ENCODE measurements around the gene PSAP. TPM values are rescaled to one million over a fixed set of nuclear protein-coding genes. Genes with fewer than 3 reads are reported as not detected.

The PSAP gene
- total RNA-seq, 4 donors from 2014 or later: 425 to 693 (median 495) TPM

DNA sequence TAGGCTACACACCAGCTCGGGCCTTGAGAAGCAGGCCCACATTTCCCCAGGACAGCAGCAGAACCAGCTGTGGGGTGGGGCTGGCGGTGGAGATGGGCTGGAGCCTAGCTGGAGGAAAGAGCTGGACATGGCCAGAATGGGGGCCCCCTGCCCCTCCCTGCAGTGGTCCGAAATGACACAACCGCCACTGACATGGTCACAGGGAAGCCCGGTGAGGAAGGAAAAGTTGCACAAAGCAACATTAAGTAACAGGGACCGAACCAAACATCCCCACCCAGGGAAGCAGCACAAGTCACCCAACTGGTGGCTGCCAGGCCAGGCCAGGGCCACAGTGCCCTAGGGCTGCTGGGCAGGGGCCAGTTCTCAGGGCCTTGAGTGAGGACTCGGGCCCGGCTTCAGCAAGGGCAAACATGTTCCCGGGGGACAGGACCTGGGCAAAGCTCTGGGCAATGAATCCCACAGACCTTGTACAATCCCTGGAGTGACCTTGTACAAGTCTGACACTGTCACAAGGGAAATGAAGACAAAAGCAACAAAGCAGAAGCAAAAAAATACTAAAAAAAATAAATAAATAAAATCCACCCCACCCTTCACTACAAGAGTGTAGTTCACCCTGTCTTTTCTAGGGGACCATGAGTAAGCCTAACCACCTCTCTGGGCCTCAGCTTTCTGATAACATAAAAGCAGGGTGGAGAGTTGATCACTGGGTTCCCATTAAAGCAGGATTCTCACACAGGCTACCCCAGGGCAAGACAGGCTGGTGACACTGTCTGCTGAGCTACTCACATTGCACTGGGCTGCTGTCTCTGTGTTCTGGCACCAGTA, 33.0 kb downstream of the PSAP start:
- peak; percentile 75 to 92 for DNase-seq (ENCODE audit: low spot score in 2 of 2)

DNA sequence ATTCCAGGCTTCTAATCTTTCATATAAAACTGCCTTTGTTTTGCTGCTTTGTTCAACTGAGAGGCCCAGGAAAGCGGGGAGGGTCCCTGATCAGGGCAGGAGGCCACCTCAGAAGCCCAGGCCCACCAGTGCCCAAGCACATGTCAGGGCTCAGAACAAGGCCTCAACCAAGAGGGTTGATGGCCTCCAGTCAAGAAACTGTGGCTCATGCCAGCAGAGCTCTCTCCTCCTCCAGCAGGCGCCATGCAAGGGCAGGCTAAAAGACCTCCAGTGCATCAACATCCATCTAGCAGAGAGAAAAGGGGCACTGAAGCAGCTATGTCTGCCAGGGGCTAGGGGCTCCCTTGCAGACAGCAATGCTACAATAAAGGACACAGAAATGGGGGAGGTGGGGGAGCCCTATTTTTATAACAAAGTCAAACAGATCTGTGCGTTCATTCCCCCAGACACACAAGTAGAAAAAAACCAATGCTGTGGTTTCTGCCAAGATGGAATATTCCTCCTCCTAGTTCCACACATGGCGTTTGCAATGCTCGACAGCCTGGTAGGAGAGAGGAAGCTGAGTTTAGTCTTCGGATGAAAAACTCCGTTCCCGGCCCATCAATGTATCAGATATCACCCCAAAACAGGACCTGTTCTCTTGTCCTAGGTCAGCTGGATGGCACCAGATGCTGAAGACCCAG, 34.0 kb downstream of the PSAP start:
- no peak overlapping the region for H3K4me3 ChIP-seq (ENCODE audit: low read depth, poor library complexity, severe bottlenecking)
- intact Hi-C loops (cut with DNase I; ENCODE audit: low total_unique reads): no loop called here
- no peak for DNase-seq (ENCODE audit: low spot score in 2 of 2)
- no peak for TF ChIP-seq POLR2A (IDR thresholded peaks at IDR 0.05)
- TF ChIP-seq, protein P1, sequence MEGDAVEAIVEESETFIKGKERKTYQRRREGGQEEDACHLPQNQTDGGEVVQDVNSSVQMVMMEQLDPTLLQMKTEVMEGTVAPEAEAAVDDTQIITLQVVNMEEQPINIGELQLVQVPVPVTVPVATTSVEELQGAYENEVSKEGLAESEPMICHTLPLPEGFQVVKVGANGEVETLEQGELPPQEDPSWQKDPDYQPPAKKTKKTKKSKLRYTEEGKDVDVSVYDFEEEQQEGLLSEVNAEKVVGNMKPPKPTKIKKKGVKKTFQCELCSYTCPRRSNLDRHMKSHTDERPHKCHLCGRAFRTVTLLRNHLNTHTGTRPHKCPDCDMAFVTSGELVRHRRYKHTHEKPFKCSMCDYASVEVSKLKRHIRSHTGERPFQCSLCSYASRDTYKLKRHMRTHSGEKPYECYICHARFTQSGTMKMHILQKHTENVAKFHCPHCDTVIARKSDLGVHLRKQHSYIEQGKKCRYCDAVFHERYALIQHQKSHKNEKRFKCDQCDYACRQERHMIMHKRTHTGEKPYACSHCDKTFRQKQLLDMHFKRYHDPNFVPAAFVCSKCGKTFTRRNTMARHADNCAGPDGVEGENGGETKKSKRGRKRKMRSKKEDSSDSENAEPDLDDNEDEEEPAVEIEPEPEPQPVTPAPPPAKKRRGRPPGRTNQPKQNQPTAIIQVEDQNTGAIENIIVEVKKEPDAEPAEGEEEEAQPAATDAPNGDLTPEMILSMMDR (IDR thresholded peaks at IDR 0.05): no peak
- WGBS, 2 donors: 73 to 91% methylated on average over 8 of the region's 8 CpGs

More for the DNA sequence above, 33.0 kb downstream of the PSAP start:
- TF ChIP-seq, protein P1 (IDR thresholded peaks at IDR 0.05): no peak
- no peak for TF ChIP-seq POLR2A (IDR thresholded peaks at IDR 0.05)
- 30 to 62% methylated on average over 8 to 9 of the region's 9 CpGs for WGBS, 2 donors
- H3K4me3 ChIP-seq (ENCODE audit: low read depth, poor library complexity, severe bottlenecking): no peak overlapping the region
- intact Hi-C loops (cut with DNase I; ENCODE audit: low total_unique reads): no loop called here

DNA sequence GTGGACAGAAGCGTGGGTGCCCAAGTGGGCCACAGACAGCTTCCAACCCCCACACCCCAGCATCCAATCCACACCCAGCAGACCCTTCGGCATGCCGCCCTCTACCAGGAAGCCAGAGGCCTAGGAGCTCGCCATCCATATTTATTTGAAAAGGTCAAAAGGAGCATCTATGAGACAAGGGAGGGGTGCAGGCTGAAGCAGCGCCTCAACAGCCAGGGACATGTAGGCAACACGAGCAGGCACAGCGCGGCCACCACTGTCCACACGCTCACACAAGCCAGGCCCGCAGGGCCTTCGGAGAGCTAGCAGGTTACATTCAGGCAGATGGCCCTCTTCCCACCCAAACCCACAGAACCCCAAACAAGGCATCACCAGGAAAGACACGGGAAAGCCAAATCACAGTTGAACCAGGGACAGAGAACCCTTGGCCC, 34.6 kb downstream of the PSAP start:
- no peak for TF ChIP-seq POLR2A (IDR thresholded peaks at IDR 0.05)
- TF ChIP-seq, protein P1 (IDR thresholded peaks at IDR 0.05): no peak
- no peak overlapping the region for H3K4me3 ChIP-seq (ENCODE audit: low read depth, poor library complexity, severe bottlenecking)
- intact Hi-C loops (cut with DNase I; ENCODE audit: low total_unique reads): no loop called here
- DNase-seq (ENCODE audit: low spot score in 2 of 2): peak in 1 of 2 donors; percentile 82
- WGBS, 2 donors: 84 to 85% methylated on average over 12 of the region's 12 CpGs

DNA sequence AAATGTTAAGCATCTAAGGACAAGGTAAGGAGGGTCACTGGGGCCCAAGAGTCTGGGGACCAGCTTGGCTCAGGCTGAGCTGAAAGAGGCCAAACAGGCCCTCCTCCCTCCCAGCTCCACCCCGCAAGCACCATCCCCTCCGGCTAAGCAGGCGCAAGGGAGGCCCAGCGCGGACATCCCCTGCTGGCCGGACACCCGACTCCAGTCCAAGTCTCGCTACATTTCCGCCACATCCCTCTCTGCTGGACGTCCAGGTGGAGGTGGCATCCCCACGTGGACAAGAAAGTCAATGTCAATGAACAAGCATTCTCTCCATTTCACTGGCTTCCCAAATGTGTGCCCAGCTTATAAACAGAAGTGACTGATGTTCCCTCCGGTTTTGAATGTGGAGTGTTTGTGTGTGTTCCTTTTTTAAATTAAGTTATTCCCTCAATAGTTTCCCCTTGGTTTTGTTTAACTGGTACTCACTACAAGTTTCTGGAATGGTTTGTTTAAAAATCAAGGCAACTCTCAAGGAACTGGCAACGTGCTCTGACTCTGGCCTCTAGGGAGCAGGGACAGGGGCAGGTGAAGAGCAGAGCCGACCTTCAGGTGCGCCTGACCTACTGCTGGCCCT, 35.4 kb downstream of the PSAP start:
- TF ChIP-seq, protein P1 (IDR thresholded peaks at IDR 0.05): no peak
- TF ChIP-seq POLR2A (IDR thresholded peaks at IDR 0.05): no peak
- peak in 1 of 2 donors; percentile 80 for DNase-seq (ENCODE audit: low spot score in 2 of 2)
- intact Hi-C loops (cut with DNase I; ENCODE audit: low total_unique reads): no loop called here
- no peak overlapping the region for H3K4me3 ChIP-seq (ENCODE audit: low read depth, poor library complexity, severe bottlenecking)
- WGBS, 2 donors: 78 to 84% methylated on average over 15 of the region's 15 CpGs

DNA sequence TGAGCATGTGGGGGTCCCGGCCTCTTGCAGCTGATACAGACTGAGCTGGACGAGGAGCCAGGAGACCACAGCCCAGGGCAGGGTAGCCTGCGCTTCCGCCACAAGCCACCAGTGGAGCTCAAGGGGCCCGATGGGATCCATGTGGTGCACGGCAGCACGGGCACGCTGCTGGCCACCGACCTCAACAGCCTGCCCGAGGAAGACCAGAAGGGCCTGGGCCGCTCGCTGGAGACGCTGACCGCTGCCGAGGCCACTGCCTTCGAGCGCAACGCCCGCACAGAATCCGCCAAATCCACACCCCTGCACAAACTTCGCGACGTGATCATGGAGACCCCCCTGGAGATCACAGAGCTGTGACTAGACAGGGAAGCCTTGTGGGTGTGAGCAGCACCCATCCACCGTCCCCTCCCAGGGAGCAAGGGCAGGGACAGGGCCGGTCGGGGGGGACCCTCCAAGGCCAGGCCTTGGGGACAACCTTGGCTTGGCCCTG, 36.1 kb downstream of the PSAP start:
- intact Hi-C loops (cut with DNase I; ENCODE audit: low total_unique reads): no loop called here
- TF ChIP-seq, protein P1 (IDR thresholded peaks at IDR 0.05): no peak
- TF ChIP-seq POLR2A (IDR thresholded peaks at IDR 0.05): no peak
- peak in 1 of 2 donors; percentile 82 for DNase-seq (ENCODE audit: low spot score in 2 of 2)
- WGBS, 2 donors: 87 to 91% methylated on average over 13 to 21 of the region's 26 CpGs
- no peak overlapping the region for H3K4me3 ChIP-seq (ENCODE audit: low read depth, poor library complexity, severe bottlenecking)
